ENCODE measurements around the gene NCOA7. TPM values are rescaled to one million over a fixed set of nuclear protein-coding genes. Genes with fewer than 3 reads are reported as not detected.

Gene NCOA7
- total and polyA plus RNA-seq, 9 of the 15 experiments (the other 6 are each of a cell fraction or from before 2014, with no cell fraction given): 5.8 to 14.6 (median 9.3) TPM

DNA sequence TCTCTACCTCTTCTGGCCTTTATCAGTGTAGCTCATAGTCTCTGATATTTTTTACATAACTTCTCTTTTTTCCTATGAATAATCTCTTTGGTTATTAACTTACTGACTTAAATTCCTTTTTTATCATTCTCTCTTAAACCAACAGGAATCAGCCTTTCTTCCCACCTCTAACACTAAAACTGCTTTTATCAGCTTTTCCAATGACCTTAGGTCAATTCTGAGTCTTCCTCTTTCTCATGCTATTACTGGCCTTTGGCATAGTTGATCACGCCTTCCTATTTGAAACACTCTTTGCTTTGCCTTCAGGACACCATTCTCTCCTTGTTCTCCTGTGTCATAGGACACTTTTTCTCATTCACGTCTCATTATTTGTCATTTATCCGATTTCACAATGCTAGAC, 157.7 kb downstream of the NCOA7 start (continued):
- no peak for TF ChIP-seq NFATC3 (IDR thresholded peaks at IDR 0.05)
- TF ChIP-seq CSDE1 (IDR thresholded peaks at IDR 0.05): 0 out of 4 replicates have a peak, but pooled peaks of 1 of the 2 experiments have one; percentile 29
- no peak for TF ChIP-seq KHSRP (IDR thresholded peaks at IDR 0.05)
- no peak for TF ChIP-seq CXXC5 (CRISPR knock-in tag; IDR thresholded peaks at IDR 0.05)
- TF ChIP-seq, protein P1, sequence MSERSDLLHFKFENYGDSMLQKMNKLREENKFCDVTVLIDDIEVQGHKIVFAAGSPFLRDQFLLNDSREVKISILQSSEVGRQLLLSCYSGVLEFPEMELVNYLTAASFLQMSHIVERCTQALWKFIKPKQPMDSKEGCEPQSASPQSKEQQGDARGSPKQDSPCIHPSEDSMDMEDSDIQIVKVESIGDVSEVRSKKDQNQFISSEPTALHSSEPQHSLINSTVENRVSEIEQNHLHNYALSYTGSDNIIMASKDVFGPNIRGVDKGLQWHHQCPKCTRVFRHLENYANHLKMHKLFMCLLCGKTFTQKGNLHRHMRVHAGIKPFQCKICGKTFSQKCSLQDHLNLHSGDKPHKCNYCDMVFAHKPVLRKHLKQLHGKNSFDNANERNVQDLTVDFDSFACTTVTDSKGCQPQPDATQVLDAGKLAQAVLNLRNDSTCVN (CRISPR knock-in tag; IDR thresholded peaks at IDR 0.05): 0 out of 2 replicates have a peak, but pooled peaks have one; percentile 15

DNA sequence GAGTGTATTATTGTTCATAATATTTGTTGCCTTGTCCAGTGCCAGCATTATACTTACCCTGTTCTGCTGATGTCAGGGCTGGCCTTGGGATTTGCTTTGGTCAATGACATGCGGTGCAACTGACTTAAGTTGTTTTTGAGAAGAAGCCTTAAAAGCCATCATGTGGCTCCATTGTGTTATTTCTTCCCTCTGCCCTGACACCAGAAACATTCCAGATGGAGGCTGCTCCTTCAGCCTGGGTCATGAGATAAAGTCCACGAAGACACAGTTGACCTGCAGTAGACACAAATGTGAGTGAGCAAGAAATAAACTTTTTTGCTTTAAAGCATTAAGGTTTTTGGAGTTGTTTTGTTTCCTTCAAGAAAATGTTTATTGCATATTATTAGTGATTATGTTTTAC, 158.3 kb downstream of the NCOA7 start:
- no TSS peak for BruUV-seq (replicated peaks)
- Histone ChIP-seq H4K20me1 (replicated peaks; ENCODE audit: control insufficient read depth, insufficient read depth, low read length) (no peaks in the 10 kb centered on the region), H3K9me1 (ENCODE audit: control insufficient read depth, insufficient read depth, low read length) (no peaks in the 10 kb centered on the region), H3K9me3 (replicated peaks; ENCODE audit: control insufficient read depth, insufficient read depth, low read depth, low read length) (peaks cover 5% of the 10 kb centered on the region; the same call in 1 of the 2 replicates), H3K36me3 (ENCODE audit: control insufficient read depth, insufficient read depth, low read length) (no peaks in the 10 kb centered on the region), H3K4me2 (ENCODE audit: insufficient read depth, low read length) (no peak overlapping the region), H3K4me1 (replicated peaks in 1 of 2; ENCODE audit: control insufficient read depth in 2 of 2, insufficient read depth in 2 of 2, low read length in 2 of 2) (peaks cover 22 to 64% of the 10 kb centered on the region in 2 experiments), H3K4me3 (no peak overlapping the region), H3K27ac (ENCODE audit: extremely low read depth, low read depth, low read length) (peak overlapping the region; percentile 47; the same call in 1 of the 3 replicates), H3K9ac (ENCODE audit: insufficient read depth in 1 of 2, low read depth in 2 of 2, low read length in 2 of 2) (no peak overlapping the region), H3K27me3 (ENCODE audit: control insufficient read depth in 2 of 2, insufficient read depth in 2 of 2, low read length in 2 of 2) (no peaks in the 10 kb centered on the region), H3K79me2 (ENCODE audit: control insufficient read depth, insufficient read depth, low read length) (no peaks in the 10 kb centered on the region), H2AFZ (ENCODE audit: low read depth, low read length) (peak overlapping the region; percentile 63)
- ChIA-PET CTCF (ENCODE audit: low intra/inter-chr PET ratio) (no interaction called here), POLR2A (interaction anchor here (0.6 to 1.6 kb wide), 3 partner anchors 9 to 25 kb away, joined by 3 to 5 read pairs (median 4); no protein-coding TSS in a partner anchor)
- DNase-seq (ENCODE audit: extremely low read depth in 1 of 4, low spot score in 3 of 4) (peak in 1 of 4 experiments; percentile 50), FAIRE-seq (no peak), ATAC-seq (no peak)
- in situ Hi-C loops (cut with MboI): no loop called here
- 11% methylated on average over 2 of the region's 2 CpGs for WGBS (ENCODE audit: insufficient coverage, low coverage, missing lambda C conversion rate)
- intact Hi-C loops (cut with micrococcal nuclease): no loop called here
- TF ChIP-seq, protein P2, sequence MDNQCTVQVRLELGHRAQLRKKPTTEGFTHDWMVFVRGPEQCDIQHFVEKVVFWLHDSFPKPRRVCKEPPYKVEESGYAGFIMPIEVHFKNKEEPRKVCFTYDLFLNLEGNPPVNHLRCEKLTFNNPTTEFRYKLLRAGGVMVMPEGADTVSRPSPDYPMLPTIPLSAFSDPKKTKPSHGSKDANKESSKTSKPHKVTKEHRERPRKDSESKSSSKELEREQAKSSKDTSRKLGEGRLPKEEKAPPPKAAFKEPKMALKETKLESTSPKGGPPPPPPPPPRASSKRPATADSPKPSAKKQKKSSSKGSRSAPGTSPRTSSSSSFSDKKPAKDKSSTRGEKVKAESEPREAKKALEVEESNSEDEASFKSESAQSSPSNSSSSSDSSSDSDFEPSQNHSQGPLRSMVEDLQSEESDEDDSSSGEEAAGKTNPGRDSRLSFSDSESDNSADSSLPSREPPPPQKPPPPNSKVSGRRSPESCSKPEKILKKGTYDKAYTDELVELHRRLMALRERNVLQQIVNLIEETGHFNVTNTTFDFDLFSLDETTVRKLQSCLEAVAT (IDR thresholded peaks at IDR 0.05): no peak
- TF ChIP-seq PTBP1 (IDR thresholded peaks at IDR 0.05; ENCODE audit: low read depth, low read length) (no peak), ZNF175 (CRISPR knock-in tag; IDR thresholded peaks at IDR 0.05; ENCODE audit: low read depth) (no peak), HNRNPUL1 (IDR thresholded peaks at IDR 0.05; ENCODE audit: low read length) (no peak), ZNF316 (IDR thresholded peaks at IDR 0.05) (no peak), ESRRB (CRISPR knock-in tag; IDR thresholded peaks at IDR 0.05; ENCODE audit: borderline replicate concordance) (no peak), ZSCAN32 (CRISPR knock-in tag; IDR thresholded peaks at IDR 0.05) (no peak), JUN (IDR thresholded peaks at IDR 0.05; ENCODE audit: borderline replicate concordance, low read depth, low read length) (no peak), JUN (CRISPR knock-in tag; IDR thresholded peaks at IDR 0.05; ENCODE audit: borderline replicate concordance) (no peak), ZNF717 (CRISPR knock-in tag; IDR thresholded peaks at IDR 0.05) (no peak)
- TF ChIP-seq, protein P3, sequence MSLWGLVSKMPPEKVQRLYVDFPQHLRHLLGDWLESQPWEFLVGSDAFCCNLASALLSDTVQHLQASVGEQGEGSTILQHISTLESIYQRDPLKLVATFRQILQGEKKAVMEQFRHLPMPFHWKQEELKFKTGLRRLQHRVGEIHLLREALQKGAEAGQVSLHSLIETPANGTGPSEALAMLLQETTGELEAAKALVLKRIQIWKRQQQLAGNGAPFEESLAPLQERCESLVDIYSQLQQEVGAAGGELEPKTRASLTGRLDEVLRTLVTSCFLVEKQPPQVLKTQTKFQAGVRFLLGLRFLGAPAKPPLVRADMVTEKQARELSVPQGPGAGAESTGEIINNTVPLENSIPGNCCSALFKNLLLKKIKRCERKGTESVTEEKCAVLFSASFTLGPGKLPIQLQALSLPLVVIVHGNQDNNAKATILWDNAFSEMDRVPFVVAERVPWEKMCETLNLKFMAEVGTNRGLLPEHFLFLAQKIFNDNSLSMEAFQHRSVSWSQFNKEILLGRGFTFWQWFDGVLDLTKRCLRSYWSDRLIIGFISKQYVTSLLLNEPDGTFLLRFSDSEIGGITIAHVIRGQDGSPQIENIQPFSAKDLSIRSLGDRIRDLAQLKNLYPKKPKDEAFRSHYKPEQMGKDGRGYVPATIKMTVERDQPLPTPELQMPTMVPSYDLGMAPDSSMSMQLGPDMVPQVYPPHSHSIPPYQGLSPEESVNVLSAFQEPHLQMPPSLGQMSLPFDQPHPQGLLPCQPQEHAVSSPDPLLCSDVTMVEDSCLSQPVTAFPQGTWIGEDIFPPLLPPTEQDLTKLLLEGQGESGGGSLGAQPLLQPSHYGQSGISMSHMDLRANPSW (CRISPR knock-in tag; IDR thresholded peaks at IDR 0.05): no peak
